Right lobe of liver (tissue), 6 donors: ENCODE measurements around the gene DTX1. TPM values are rescaled to one million over a fixed set of nuclear protein-coding genes. Genes with fewer than 3 reads are reported as not detected.

Source experiments
- ATAC-seq, 4 donors: fragments of 200-7000 bp; cut with Tn5 transposase; one replicate each; pipeline ENCODE4 v1.9.1; 2020; ENCODE audit warnings: mild to moderate bottlenecking in 4 of 4, moderate library complexity in 4 of 4
- DNase-seq, 3 donors: peaks; one replicate each; pipeline ENCODE4 v3.0.0-alpha.2; 2020
- H3K27ac ChIP-seq, 3 donors: fragments of 200-600 bp; one replicate each; pipeline ENCODE4 v1.8.0; 2022
- H3K27me3 ChIP-seq, 2 donors: fragments of 200-600 bp; one replicate each; pipeline ENCODE4 v1.8.0; 2022
- H3K36me3 ChIP-seq, 4 donors: fragments of 200-600 bp; sonication (generic) in 1 of 4; one replicate each; pipeline versions ENCODE4 v1.5.1 to v1.8.0; 2017 to 2022; ENCODE audit warnings: control low read depth in 1 of 4
- H3K4me1 ChIP-seq, 4 donors: fragments of 200-600 bp; sonication (generic) in 1 of 4; one replicate each; pipeline versions ENCODE4 v1.5.1 to v1.8.0; 2017 to 2022; ENCODE audit warnings: control low read depth in 1 of 4
- H3K4me3 ChIP-seq, 3 donors: fragments of 200-600 bp; one replicate each; pipeline ENCODE4 v1.8.0; 2022
- H3K9me3 ChIP-seq, 4 donors: fragments of 200-600 bp; sonication (generic) in 1 of 4; one replicate each; pipeline versions ENCODE4 v1.5.1 to v1.8.0; 2017 to 2022; ENCODE audit warnings: control low read depth in 1 of 4
- POLR2A ChIP-seq: fragments of 450-650 bp; IDR thresholded peaks from one replicate; pipeline ENCODE4 v1.6.1; 2017; ENCODE audit warnings: antibody characterized with exemption, mild to moderate bottlenecking
- WGBS: methylation state at CpG from one replicate; pipeline ENCODE4 v1.1.6; 2018; ENCODE audit warnings: low coverage, low lambda C conversion rate; ENCODE audit not compliant: insufficient coverage; ENCODE audit errors: missing lambda C conversion rate; 5-methylcytosine and 5-hydroxymethylcytosine counted together
- intact Hi-C, 2 donors: fragments of 100-400 bp; cut with DNase I; formaldehyde crosslinking; loops; one replicate each; pipeline versions ENCODE4 v1.11.2 to v1.14.1; 2022
- total RNA-seq, 6 experiments: library from RNA; depleted of rRNA in 2 of 6; stranded (reverse); fragments of >200 nt in 2 of 6; fragmentation: NEBNext Ultra II Directional in 3 of 6; extraction: Animal tissue kit (Norgen Biotek cat#: 25700) in 3 of 6; gene quantifications; one replicate each; pipeline versions ENCODE4 v1.1.0 to v1.2.4, GENCODE V29; 2016 to 2023
- TF ChIP-seq, protein P1 (sequence below), 4 donors: fragments of 200-600 bp in 3 of 4; fragments of 450-650 bp in 1 of 4; IDR thresholded peaks; one replicate each; pipeline versions ENCODE4 v1.5.1 to v1.8.0; 2016 to 2022; ENCODE audit warnings: antibody characterized with exemption in 4 of 4, mild to moderate bottlenecking in 2 of 4
- donor health status: DM: no; HTN: yes; CAD: no.
- donor health status: DM: no; HTN: no; CAD: no.
- donor health status: DM: no; HTN: no; CAD: no.
- donor health status: DM: no; HTN: yes; CAD: no.
- donor health status: DM: no; HTN: yes; CAD: no.

DTX1 gene
- total RNA-seq, 6 experiments from 2014 or later: 1.4 to 51.2 (median 20.0) TPM

DNA sequence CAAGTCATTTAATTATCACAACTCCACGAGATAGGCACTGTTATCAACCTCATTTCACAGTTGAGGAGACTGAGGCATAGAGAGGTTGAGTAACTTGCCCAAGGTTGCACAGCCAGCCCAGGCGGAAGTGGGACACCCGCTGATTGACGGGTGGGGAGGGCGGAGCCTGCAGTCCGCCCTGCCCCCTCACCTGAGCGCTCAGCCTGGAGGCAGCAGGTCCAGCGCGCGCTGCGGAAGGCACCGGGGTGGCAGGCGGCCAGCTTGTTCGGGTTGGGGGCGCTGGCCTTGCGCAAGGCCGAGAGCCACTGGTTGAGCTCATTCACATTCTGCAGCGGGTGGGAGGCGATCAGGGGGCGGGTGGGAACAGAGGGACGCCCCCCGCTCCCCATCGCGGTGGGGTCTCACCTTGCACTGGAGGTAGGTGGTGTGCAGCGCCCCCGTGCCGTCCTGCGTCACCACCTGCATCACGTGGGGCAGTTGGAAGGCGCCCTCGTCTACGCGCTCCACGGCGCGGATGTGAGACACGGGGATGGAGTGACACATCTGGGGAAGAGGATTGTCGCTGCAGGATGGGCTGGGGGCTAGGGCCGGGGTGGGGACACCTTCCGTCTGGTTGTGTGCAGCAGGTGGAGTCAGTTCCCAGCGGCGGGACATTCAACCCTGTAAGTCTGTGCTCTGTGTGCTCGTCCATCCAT is 47.4 kb downstream of the DTX1 start:
- TF ChIP-seq, protein P1, sequence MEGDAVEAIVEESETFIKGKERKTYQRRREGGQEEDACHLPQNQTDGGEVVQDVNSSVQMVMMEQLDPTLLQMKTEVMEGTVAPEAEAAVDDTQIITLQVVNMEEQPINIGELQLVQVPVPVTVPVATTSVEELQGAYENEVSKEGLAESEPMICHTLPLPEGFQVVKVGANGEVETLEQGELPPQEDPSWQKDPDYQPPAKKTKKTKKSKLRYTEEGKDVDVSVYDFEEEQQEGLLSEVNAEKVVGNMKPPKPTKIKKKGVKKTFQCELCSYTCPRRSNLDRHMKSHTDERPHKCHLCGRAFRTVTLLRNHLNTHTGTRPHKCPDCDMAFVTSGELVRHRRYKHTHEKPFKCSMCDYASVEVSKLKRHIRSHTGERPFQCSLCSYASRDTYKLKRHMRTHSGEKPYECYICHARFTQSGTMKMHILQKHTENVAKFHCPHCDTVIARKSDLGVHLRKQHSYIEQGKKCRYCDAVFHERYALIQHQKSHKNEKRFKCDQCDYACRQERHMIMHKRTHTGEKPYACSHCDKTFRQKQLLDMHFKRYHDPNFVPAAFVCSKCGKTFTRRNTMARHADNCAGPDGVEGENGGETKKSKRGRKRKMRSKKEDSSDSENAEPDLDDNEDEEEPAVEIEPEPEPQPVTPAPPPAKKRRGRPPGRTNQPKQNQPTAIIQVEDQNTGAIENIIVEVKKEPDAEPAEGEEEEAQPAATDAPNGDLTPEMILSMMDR (IDR thresholded peaks at IDR 0.05): no peak
- TF ChIP-seq POLR2A: no peak
- no peak for DNase-seq
- ATAC-seq: peak; percentile 47 to 63 (median 60)
- Histone ChIP-seq H3K36me3 (no peaks in the 10 kb centered on the region), H3K27ac (no peak overlapping the region), H3K4me3 (no peak overlapping the region), H3K4me1 (peaks cover 0 to under 1% (median 0%) of the 10 kb centered on the region in 4 donors), H3K9me3 (no peaks in the 10 kb centered on the region), H3K27me3 (no peaks in the 10 kb centered on the region)
- intact Hi-C loops: no loop called here
- WGBS: 20% methylated on average over 3 of the region's 43 CpGs

- Histone ChIP-seq H3K4me3 (no peak overlapping the region), H3K27me3 (no peaks in the 10 kb centered on the region), H3K27ac (no peak overlapping the region), H3K36me3 (no peaks in the 10 kb centered on the region), H3K4me1 (no peaks in the 10 kb centered on the region), H3K9me3 (no peaks in the 10 kb centered on the region)
- intact Hi-C loops: no loop called here
- WGBS: 73% methylated on average over 8 of the region's 13 CpGs
- DNase-seq: no peak
- no peak for TF ChIP-seq POLR2A
- TF ChIP-seq, protein P1 (IDR thresholded peaks at IDR 0.05): no peak
- no peak for ATAC-seq
Measured at GRCh38 chr12:113104953-113105510, 48.5 kb downstream of the DTX1 start.

DNA sequence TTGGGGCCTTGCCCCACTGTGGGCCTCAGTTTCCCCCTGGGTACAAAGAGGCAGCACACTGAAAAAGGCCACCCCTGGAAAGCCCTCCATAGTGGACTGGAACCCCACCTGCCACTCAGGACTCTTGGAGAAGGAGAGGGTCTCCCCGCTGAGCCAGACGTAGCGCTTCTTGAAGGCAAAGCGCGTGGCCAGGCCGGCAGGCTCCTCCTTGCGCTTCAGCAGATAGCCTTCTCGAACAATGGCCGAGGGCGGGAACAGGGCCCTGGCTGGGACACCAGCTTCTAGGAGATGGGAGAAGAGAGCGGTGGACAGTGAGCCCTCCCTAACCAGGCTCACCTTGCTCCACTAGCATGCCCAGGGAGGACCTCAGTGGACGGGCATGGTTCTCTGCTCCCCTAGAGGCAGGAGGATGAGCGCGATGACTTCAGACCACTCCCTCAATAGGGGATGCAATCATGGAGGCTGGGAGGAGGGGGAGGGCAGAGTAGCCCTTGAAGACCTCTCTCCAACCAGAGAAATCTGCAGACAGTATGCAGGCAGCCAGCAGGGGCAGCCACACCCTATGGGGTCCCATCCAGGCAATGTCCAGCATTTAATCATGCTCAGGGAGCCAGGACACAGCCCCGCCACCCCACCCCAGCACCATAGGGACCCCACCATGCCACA is 49.2 kb downstream of the DTX1 start:
- TF ChIP-seq, protein P1 (IDR thresholded peaks at IDR 0.05): no peak
- no peak for TF ChIP-seq POLR2A
- DNase-seq (no peak), ATAC-seq (no peak)
- no peaks in the 10 kb centered on the region for H3K36me3 ChIP-seq
- no peak overlapping the region for H3K27ac ChIP-seq
- H3K27me3 ChIP-seq: no peaks in the 10 kb centered on the region
- no peak overlapping the region for H3K4me3 ChIP-seq
- 87% methylated on average over 4 of the region's 15 CpGs for WGBS
- H3K4me1 ChIP-seq: no peaks in the 10 kb centered on the region
- intact Hi-C loops: no loop called here
- no peaks in the 10 kb centered on the region for H3K9me3 ChIP-seq

GRCh38 chr12:113106361-113106760 is 49.8 kb downstream of the DTX1 start:
- Histone ChIP-seq H3K4me1 (no peaks in the 10 kb centered on the region), H3K27me3 (no peaks in the 10 kb centered on the region), H3K36me3 (no peaks in the 10 kb centered on the region), H3K4me3 (no peak overlapping the region), H3K9me3 (no peaks in the 10 kb centered on the region), H3K27ac (no peak overlapping the region)
- 88% methylated on average over 1 of the region's 1 CpG for WGBS
- ATAC-seq (no peak), DNase-seq (no peak)
- intact Hi-C loops: no loop called here
- TF ChIP-seq, protein P1 (IDR thresholded peaks at IDR 0.05): no peak
- TF ChIP-seq POLR2A: no peak
